ENCODE measurements around the gene EIF4A2.
"Not testable (repeated sequence)": the region's sequence is repeated elsewhere in the genome, so short reads cannot be mapped to it uniquely, and the experiment has no call there.

The EIF4A2 gene

DNA sequence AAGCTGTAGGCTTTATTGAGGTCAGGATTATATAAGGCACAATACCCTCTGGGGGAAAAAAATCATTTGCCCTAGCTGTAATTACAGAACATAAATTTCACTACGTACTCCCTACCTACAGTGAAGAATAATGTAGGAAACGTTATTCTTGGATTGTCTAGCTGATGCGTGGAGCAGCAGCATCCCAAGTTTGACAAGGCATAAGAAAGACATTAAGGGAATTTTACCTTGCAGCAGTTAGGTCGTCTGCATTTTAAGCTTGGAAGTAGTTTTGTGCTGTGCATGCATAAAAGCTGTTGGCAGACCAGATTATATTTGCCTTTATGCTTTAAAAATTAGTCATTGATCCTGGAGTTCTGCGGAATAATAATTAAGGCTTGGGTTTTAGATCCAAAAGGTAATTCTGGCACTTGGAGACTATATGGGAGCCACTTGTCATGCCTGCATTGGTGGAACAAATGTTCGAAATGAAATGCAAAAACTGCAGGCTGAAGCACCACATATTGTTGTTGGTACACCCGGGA, 2.2 kb downstream of the EIF4A2 start:
- DNase-seq (ENCODE audit: low spot score), result no peak

DNA sequence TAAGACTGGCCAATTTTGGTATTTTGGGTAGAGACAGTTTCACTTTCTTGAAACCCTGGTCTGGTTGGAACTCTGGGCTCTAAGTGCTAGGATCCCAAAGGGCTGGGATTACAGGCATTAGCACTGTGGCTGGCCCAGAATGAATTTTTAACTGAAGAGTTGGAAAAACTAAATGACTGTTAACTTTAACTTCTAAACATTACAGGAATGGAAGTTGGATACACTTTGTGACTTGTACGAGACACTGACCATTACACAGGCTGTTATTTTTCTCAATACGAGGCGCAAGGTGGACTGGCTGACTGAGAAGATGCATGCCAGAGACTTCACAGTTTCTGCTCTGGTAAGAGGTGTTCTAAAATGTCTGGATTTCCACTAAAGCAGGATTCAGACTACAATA, 3.5 kb downstream of the EIF4A2 start:
- DNase-seq (ENCODE audit: low spot score), result no peak

DNA sequence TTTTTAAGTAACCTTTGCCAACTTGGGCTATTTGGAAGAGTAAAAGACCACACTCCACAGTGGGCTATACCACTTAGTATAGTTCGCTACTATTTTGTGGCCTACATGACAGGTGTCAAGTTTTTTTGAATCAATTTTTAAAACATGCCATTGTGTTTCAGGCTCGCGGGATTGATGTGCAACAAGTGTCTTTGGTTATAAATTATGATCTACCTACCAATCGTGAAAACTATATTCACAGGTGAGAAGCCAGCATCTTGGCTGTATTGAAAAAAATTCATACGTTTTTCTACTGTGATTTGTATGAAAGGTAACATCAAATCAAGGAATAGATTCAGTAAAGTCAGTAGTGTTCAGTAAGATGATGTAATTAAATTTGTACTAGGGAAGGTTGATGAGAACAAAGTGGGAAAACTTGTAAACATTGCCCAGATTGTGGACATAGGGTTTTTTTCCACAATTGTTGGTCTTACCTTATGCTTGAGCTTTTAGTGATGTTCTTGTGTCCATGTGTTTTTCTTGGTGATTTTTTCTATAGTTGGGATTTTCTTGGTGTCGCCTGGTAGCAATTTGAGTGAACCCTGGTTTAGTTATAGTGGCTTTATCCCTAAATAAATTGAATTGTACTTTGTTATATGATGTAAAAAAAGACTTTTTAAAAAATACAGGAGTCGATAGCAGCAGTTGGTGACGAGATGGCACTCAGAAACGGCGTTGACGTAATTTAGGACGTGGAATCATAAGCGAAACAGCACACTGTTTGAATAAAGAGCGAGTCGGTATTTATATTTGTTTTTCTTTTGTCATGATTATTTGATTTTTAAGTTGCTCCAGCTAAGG, 4.5 kb downstream of the EIF4A2 start:
- DNase-seq (ENCODE audit: low spot score), result no peak

DNA sequence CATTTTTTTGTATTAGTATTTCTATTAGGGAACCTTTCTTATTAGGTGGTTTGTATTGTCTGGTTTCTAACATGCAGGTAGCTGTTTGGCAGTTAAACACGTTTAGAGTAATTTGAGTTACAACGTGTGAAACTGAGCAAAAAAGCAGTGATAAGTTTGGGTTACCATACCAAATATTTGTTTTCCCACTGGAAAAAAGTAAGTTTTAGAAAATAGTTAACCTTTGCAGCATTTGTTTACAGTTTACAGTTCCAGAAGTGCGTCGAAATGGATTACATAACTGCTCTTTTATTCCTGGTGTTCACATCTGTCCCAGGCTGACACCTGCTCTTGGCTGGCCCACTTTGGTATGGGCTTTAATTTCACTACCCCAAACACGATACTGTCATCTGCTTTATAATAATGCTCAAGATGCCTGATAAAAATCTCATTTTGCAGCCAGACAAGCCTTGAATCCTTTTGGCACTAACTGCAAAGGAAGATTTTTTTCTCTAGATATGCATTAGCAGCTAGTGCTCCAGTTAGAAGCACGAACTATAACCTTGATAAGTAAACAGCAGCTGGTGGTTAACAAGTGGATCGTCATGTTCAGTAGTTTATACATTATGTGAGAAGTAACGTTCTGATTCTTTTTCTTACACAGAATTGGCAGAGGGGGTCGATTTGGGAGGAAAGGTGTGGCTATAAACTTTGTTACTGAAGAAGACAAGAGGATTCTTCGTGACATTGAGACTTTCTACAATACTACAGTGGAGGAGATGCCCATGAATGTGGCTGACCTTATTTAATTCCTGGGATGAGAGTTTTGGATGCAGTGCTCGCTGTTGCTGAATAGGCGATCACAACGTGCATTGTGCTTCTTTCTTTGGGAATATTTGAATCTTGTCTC, 5.3 kb downstream of the EIF4A2 start:
- no peak for DNase-seq (ENCODE audit: low spot score)

DNA sequence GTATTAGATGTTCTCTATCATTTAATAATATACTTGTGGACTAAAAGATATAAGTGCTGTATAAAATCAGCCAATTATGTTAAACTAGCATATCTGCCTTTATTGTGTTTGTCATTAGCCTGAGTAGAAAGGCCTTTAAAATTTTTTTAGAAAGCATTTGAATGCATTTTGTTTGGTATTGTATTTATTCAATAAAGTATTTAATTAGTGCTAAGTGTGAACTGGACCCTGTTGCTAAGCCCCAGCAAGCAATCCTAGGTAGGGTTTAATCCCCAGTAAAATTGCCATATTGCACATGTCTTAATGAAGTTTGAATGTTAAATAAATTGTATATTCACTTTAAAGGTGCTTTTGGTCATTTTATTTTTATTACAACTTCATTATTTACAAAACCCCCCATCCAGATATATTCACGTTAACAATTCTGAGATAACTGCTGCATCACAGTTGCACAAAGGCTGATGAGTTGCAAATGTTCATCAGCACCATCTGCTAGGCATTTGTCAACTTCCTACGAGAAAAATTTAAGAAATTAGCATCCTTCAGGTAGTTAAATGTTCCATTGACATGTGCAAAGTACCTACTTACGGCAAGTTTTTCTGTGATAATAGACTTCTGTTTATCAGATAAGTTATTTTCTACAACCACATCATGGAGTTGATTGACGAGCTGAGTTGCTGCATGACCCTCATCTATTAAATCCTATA, 6.3 kb downstream of the EIF4A2 start:
- no peak for DNase-seq (ENCODE audit: low spot score)

DNA sequence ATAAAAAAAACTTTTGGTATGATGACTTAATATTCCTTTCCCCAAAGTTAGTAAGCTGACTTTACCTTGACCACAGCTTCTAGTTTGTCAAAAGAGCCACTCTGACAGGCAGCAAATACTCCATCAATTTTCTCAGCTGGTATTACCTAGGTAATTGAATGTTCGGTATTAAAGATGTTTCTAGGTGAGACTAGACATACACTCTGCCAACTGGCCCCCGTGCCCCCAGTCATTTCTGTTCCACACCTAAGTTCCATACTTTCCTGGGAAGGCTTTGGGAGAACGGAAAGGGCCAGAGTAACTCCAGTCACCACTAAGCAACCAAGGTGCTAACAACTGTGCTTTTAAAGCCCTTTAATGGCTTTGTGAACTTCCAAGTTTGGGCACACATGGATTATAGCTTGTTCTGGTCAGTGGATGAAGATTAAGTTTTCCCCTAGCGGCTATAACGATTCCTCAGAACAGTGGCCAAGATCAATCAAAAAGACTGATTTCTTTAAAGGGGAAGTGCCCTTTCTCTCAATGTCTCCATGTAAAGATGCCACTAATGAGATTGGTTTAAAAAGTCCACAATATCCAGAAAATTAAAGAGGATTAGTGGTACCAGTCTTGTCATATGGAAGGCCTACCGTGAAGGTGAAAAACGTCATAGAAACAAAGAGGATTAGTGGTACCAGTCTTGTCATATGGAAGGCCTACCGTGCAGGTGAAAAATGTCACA, 7.0 kb downstream of the EIF4A2 start:
- DNase-seq (ENCODE audit: low spot score), result no peak

DNA sequence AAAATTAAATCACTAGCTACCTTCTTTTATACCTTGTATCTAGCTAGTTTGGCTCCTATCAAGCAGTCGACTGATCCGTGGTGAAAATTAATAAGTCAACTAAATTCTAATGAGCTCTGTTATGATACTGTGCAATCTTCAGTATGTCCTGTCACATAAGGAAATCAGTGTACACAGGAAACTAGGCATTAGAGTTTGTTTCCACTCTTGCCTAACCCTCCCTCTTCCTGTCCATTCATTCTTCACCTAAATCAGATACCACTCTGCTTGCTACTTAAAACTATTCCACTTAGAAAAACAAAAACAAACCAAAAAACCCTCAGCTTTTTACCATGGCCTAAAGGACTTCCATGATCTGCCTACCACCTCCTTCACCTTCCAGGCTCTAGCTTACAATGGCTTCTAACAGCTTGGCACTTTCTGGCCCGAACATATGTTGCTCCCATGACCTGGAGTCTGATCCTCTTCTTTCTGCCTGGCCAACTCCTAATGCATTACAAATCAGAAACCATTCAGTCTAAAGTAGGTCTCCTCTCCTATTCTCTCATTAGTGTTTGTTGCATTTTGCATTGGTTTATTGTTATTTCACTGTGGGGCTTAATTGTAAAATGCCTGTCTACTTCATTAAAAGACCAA, 15.0 kb downstream of the EIF4A2 start:
- DNase-seq (ENCODE audit: low spot score), result no peak

DNA sequence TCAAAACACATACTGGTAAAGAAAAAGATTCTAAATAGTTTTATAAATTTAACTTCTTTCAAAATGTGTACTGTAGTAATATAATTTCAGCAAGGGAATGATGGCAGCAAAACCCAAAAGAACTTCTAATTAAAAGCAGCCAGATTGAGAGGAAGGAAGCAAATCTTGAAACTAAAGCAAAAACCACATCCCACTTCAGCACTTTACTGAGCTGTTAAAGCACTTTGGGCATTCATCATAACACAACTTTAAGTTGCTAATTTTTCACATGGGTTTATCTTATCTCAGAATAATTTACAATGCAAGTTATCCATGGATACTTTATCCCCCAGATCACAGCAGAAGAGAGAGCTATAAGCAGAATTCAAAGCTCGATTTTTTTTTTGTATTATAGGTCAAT, 16.9 kb downstream of the EIF4A2 start:
- DNase-seq (ENCODE audit: low spot score), result no peak

DNA sequence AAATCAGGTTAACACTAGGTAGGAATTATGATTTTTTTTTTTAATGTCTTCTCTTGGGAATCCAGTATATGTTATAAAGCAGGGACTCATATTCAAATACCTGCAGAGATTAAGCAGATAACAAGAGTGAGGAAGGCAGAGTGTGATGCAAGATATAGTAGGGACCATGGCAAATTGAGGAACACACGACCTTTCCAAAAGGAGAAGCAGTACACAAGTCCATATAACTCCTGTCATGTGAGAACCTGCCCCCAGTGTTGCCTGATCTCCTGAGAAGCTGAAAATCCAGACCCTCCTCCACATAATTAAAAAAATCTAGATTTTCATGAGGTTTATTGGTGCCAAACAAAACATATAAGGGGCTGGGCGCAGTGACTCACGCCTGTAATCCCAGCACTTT, 19.3 kb downstream of the EIF4A2 start:
- no peak for DNase-seq (ENCODE audit: low spot score)

DNA sequence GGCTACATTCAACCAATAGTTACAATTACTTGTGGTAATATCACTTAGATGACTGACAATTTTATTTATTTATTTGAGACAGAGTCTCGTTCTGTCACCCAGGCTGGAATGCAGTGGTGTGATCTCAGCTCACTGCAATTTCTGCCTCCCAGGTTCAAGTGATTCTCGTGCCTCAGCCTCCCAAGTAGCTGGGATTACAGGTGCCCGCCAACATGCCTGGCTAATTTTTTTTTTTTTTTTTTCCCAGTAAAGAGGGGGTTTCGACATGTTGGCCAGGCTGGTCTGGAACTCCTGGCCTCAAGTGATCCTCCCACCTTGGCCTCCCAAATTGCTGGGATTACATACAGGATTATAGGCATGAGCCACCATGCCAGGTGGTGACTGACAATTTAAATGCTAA, 20.1 kb downstream of the EIF4A2 start:
- DNase-seq (ENCODE audit: low spot score), result not testable (repeated sequence)

DNA sequence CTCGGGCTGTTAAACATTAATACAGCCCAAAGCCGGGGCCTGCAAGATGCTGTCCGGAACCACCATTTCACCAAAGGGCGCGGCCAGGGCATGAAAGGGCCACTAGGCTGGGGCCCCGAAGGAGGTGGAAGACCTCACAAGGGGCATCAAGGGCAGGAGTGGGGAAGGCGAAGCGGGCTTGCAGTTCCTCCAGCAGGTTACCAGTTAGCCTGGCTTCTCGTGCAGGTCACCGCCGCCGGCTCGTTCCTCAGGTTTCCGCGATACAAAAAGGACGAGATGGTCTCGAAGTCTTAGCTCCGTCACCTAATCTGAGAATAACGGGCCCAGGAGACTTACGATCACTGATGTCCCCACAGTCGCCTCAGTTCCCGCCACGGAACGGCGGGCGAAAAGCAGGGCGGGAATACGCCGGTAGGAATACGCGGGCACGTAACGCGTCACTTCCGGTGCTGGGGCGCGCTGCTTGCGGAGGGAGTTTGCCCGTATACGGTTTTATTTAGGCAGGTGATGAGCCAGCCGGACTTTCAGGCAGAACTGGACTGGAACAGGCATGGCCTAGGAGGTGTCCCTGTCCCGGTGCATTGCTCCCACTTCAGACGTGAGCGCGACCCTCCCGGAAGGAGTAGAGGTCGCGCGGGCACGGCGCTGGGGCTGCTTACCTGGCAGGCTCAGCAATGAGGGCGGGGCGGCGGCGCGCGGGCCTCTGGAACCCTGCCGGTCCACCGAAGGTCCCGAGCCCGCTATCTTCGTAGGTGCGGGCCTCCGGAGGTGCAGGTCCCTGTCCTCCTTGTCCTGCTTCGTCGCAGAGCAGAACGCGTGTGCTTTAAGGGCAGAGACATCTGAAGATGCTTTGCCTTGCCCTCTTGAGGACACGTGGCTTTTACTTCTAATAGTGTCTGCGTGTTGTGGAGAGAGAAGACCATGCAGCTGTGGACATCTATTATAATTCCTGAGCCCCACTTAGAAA, 23.0 kb downstream of the EIF4A2 start, which contains the start of gene RFC4:
RFC4 (minus strand) TSS at position 394 of the 967 bp plus-strand sequence. CDS start 1,769 bp downstream, outside the sequence.
- DNase-seq (ENCODE audit: low spot score), result peak; percentile 77

DNA sequence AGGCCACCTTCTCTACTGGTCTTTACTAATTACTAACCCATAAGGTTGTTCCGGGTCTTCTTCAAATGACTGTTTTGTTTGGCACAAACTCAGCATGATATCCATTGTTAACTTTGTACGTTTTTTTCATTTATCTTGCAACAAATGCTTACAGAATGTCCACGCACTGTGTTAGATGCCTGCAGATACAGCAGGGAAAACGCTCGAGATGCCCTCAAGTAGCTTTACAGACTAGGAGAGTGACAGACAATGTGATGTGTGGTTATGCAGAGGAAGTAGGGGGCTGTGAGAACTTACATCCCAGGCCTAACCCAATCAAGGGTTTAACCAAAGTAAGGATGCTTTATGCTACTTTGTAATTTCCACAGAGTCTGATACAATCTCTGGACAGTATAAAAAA, 23.9 kb downstream of the EIF4A2 start:
- no peak for DNase-seq (ENCODE audit: low spot score)

DNA sequence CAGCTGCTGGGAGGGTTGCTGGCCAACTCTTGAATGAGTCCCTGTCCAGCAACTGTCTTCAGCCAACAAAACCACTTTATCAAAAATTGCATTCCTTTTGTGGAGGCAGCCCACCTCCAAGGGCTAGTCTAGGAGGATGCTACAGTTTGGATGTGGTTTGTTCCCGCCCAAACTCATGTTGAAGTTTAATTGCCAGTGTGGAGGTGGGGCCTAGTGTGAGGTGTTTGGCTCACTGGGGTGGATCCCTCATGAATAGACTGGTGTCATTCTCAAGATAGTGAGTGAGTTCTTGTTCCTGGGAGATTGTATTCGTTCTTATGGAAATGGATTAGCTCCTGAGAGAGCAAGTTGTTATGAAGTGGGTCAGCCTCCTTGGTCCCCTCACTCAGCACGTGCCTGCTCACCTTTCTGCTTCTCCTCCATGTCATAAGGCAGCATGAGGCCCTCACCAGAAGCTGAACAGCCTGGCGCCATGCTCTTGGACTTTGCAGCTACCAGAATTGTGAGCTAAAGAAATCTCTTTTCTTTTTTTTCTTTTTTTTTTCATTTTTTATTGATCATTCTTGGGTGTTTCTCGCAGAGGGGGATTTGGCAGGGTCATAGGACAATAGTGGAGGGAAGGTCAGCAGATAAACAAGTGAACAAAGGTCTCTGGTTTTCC, 27.1 kb downstream of the EIF4A2 start:
- no peak for DNase-seq (ENCODE audit: low spot score)

DNA sequence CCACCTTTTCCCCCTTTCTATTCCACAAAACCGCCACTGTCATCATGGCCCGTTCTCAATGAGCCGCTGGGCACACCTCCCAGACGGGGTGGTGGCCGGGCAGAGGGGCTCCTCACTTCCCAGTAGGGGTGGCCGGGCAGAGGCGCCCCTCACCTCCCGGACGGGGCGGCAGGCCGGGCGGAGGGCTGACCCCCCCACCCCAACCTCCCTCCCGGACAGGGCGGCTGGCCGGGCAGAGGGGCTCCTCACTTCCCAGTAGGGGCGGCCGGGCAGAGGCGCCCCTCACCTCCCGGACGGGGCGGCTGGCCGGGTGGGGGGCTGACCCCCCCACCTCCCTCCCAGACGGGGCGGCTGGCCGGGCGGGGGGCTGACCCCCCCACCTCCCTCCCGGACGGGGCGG, 27.9 kb downstream of the EIF4A2 start:
- DNase-seq (ENCODE audit: low spot score), result not testable (repeated sequence)

DNA sequence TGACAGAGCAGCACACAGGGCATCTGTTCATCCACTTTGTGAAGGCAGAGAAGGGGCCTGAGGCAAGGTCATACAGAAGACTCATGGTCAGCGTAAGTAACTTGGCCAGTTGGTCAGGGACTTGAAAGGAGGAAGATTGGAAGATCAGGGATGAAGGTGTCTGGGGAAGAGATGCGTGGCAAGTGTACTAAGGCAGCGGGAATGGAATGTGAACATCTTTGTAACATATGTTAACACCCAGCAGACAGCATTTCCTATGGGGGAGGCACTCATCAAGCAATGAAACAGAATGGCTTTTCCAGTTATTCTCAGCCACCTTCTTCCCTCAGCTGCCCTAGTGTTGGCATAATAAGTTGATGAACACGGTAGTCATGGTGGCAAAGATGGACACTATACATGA, 30.7 kb downstream of the EIF4A2 start:
- no peak for DNase-seq (ENCODE audit: low spot score)

DNA sequence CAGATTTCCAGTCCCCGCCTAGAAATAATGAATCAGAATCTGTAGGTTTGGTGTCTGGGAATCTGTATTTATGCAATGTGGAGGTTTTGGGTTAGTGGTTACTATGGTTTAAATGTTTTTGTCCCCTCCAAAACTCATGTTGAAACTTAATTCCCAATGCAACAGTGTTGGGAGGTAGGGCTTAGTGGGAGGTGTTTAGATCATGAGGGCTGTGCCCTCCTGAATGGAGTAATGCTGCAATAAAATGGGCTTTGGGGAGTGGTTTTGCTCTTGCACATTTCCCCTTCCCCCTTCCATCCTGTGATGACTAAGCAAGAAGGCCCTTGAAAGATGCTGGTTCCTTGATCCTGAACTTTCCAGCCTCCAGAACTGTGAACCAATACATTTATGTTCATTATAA, 32.1 kb downstream of the EIF4A2 start:
- DNase-seq (ENCODE audit: low spot score), result no peak

DNA sequence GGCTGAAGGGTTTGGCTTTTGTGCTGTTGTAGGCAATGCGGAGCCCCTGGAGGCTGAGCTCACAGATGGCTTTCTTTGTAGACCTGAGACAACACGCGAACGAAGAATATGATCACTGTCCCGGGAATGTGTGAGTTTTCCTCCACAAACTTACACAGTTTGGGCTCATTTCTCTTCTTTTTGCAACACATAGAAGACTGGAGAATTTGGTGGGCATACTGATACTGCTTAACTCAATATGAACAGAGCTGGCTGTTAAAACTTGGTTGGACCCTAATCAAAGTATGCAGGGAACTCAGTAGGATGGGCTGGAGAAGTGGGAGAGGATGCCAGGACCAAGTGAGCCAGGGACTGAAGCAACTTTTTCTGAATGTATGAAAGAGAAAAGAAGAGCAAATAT, 35.1 kb downstream of the EIF4A2 start:
- no peak for DNase-seq (ENCODE audit: low spot score)

DNA sequence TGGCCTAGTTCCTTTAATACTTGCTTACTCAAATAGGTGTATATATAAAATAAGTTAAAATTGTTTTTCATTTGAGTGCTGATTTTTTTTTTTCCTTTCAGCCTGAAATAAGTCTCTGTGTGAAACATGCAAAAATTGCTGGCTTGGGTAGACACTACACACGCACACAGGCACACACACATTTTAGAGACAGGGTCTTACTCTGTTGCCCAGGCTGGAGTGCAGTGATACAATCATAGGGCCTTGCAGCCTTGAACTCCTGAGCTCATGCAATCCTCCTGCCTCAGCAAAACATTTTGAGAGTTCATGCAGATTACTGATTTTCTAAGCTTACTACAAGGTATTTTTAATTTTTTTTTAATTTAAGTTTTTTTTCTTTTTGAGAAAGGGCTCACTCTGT, 35.6 kb downstream of the EIF4A2 start:
- no peak for DNase-seq (ENCODE audit: low spot score)
